HEK293 (cell line): Measurements from ENCODE around the gene PPOX.

Experiments
- EGR2 ChIP-seq: fragments of 450-650 bp; formaldehyde crosslinking; IDR thresholded peaks from 2 replicates; pipeline ENCODE4 v1.5.1; 2016; ENCODE audit warnings: low read depth, missing biosample characterization, missing genetic modification characterization
- ZNF138 ChIP-seq: fragments of 450-650 bp; formaldehyde crosslinking; IDR thresholded peaks from 2 replicates; pipeline ENCODE4 v1.5.1; 2016; ENCODE audit warnings: missing biosample characterization, missing genetic modification characterization, borderline replicate concordance
- ZNF660 ChIP-seq: fragments of 450-650 bp; IDR thresholded peaks from 2 replicates; pipeline ENCODE4 v1.5.1; 2018; ENCODE audit warnings: missing biosample characterization, mild to moderate bottlenecking, missing genetic modification characterization
- TF ChIP-seq, protein P1 (sequence below): fragments of 450-650 bp; formaldehyde crosslinking; IDR thresholded peaks from 2 replicates; pipeline ENCODE4 v1.5.1; 2016; ENCODE audit warnings: missing biosample characterization, missing genetic modification characterization

DNA sequence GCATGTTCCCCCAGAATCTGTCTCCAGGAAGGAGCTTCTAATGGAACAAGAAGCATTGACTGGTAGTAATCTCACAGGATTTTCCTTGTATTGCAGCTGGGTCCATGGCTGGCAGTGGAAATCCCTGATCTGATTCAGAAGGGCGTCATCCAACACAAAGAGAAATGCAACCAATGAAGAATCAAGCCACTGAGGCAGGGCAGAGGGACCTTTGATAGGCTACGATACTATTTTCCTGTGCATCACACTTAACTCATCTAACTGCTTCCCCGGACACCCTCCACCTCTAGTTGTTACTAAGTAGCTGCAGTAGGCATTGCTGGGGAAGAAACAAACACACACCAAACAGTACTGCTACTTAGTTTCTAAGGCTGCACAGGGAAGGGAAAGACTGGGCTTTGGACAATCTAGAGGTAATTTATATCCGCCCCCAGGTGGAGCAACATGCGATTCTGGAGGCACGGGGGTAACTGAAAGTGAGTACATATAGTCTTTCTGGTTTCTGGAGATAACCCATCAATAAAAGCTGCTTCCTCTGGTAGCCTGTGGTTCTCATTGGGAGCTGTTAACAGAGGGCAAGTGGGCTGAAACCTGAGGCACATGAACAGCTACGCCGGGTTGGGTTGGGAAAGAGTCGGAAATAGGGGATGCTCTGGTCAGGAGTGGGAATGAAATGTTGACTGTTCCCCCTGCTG lies 7.8 kb upstream of the PPOX start:
- TF ChIP-seq, protein P1, sequence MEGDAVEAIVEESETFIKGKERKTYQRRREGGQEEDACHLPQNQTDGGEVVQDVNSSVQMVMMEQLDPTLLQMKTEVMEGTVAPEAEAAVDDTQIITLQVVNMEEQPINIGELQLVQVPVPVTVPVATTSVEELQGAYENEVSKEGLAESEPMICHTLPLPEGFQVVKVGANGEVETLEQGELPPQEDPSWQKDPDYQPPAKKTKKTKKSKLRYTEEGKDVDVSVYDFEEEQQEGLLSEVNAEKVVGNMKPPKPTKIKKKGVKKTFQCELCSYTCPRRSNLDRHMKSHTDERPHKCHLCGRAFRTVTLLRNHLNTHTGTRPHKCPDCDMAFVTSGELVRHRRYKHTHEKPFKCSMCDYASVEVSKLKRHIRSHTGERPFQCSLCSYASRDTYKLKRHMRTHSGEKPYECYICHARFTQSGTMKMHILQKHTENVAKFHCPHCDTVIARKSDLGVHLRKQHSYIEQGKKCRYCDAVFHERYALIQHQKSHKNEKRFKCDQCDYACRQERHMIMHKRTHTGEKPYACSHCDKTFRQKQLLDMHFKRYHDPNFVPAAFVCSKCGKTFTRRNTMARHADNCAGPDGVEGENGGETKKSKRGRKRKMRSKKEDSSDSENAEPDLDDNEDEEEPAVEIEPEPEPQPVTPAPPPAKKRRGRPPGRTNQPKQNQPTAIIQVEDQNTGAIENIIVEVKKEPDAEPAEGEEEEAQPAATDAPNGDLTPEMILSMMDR (tag by site-specific recombination) = no peak
- TF ChIP-seq ZNF660 (no peak), ZNF138 (tag by site-specific recombination) (no peak), EGR2 (tag by site-specific recombination) (no peak)
